GM11168 (cell line): ENCODE measurements around the gene LHCGR.
"Not testable (repeated sequence)": the region's sequence is repeated elsewhere in the genome, so short reads cannot be mapped to it uniquely, and the experiment has no call there.

Experiments used
- in situ Hi-C: fragments of 300-500 bp; cut with MboI; formaldehyde crosslinking; loops from one replicate; pipeline ENCODE4 v1.12.0; 2022; ENCODE audit warnings: low sequenced_read_pairs; ENCODE audit not compliant: unreplicated experiment

Gene LHCGR

GRCh38 chr2:48749291-48750127 is 6.0 kb downstream of the LHCGR start:
- in situ Hi-C loops = no loop called here

DNA sequence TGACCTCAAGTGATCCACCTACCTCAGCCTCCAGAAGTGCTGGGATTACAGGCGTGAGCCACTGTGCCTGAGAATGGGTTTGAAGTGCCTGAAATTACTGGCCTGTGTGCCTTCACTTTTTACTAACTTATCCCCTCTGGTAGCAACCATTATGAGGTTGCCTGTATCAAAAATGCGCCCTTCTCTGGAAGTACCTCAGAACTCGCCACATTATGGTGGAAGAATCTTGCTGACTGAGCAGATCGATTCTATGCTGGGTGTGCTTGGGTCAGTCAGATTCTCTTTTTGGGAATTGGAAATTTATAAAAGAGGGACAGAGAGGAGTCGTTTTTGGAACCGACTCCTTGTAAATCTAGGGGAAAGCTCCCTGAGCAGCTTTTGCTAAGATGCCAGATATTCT is 8.2 kb downstream of the LHCGR start:
- in situ Hi-C loops = no loop called here

- in situ Hi-C loops = not testable (repeated sequence)
Measured at GRCh38 chr2:48739236-48739635, 16.3 kb downstream of the LHCGR start.

- in situ Hi-C loops = no loop called here
Measured at GRCh38 chr2:48738806-48739205, 16.7 kb downstream of the LHCGR start.

- in situ Hi-C loops = no loop called here
Measured at GRCh38 chr2:48736251-48736650, 19.3 kb downstream of the LHCGR start.

- in situ Hi-C loops = no loop called here
Measured at GRCh38 chr2:48734576-48735303, 20.8 kb downstream of the LHCGR start.

DNA sequence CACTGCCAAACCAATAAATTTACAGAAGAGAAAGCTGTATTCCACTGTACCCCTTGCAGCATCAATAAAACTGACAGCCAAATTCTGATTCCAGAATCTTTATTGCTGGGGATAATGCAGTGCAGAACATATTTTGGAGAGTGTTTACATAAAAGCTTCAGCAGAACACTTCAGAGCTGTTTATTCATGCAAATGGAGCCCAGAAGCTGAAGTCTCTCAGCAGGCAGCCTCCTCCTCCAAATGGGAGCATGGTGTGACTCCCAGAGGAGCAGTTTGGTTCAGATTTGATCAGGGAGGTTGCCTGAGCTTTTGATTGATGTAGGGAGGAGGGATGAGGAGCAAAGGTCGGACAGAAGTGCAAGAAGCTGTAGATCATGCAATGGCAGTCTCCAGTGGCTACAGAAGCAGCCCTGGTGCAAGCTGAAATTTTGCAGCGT is 22.4 kb downstream of the LHCGR start:
- in situ Hi-C loops = no loop called here

GRCh38 chr2:48728840-48729239 is 26.7 kb downstream of the LHCGR start:
- in situ Hi-C loops = no loop called here

GRCh38 chr2:48728295-48728694 is 27.2 kb downstream of the LHCGR start:
- in situ Hi-C loops = no loop called here

- in situ Hi-C loops = no loop called here
Measured at GRCh38 chr2:48727560-48727959, 28.0 kb downstream of the LHCGR start.

DNA sequence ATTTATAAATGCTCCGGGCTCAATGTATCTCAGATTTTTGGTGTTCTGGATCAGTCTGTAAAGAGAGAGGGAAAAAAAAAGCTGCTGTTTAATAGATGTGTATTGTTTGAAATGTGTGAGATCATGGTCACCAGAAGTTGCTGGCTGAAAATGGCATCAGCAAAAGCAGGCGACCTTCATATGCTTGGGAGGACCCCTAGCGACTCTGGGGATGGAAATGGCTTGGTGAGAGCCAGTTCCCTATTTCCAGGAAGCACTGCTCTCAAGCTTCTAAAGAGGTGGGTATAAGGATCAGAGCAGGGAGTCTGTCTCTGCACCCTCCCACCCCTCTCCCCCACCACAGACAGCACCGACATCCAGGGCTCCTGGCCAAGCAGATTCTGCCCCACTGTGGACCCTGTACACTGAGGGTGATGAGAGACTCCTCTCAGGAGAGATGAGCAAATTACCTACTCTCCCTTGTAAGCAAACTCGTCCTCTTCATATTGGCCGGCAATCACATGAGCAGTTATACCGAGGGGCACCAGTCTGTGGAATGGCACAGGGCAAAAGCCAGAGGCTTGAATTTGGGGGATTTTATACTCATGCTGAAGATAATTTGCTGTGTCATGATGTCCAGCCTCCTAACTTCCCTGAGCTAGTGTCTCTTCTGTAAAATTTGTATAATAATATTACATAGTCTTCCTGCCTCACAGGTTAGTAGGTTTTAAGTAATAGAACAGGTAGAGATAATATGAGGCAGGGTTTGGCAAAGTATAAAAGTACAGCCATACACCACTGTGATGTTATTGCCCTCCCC is 29.6 kb downstream of the LHCGR start:
- in situ Hi-C loops = no loop called here

DNA sequence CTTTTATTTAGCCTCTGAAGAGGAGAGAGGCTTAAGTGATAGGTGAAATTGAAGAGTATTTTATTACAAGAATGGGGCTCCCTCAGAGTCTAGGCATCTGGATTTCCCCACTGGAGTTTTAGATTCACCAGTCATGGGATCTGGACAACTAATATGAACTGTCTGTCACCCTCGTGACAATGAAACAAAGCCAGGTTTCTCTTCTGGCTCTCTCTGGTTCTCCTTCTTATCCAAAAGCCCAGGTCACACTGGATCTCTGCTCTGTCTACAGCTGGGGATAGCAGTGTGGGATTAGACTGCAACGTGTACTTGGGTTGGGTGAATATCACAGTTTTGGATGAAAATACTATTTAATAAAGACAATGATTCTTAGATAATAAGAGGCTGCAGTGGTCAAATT is 31.2 kb downstream of the LHCGR start:
- in situ Hi-C loops = no loop called here

DNA sequence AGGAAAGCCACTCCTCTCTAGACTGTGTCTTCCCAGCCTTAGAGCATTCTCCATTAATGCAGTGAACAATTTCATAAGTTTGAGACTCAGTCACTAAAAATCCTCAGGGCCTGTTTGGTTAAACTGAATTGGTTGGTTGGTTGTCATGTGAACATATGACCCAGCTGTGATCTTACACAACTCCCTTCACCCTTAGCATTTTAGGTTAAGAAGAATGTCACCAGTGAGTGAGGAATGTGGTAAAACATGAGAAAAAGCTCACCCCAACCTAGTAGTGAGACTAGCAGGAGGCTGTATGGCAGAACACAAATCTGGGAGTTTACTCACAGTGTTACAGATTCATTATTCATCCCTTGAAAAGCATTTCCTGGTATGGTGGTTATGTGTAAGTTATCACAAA is 32.4 kb downstream of the LHCGR start:
- in situ Hi-C loops = no loop called here

GRCh38 chr2:48722391-48722790 is 33.1 kb downstream of the LHCGR start:
- in situ Hi-C loops = no loop called here

DNA sequence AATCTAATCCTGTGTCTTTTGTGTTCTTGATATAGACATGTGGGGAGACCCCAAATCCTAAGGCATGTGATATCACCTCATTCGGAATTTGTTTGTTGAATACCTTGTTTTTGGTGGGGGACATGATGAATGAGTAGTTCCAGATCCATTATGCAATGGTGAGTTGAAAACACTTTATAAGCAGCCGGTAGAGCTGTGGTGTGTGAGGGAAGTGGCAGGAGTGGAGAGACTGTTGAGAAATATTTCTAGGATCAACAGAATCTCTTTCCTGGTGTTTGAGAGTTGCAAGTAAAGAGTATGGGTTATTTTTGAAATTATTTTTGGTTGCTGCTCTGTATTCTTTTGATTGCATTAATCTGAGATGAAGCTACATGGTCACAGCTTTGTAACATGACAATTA is 34.4 kb downstream of the LHCGR start:
- in situ Hi-C loops = no loop called here

DNA sequence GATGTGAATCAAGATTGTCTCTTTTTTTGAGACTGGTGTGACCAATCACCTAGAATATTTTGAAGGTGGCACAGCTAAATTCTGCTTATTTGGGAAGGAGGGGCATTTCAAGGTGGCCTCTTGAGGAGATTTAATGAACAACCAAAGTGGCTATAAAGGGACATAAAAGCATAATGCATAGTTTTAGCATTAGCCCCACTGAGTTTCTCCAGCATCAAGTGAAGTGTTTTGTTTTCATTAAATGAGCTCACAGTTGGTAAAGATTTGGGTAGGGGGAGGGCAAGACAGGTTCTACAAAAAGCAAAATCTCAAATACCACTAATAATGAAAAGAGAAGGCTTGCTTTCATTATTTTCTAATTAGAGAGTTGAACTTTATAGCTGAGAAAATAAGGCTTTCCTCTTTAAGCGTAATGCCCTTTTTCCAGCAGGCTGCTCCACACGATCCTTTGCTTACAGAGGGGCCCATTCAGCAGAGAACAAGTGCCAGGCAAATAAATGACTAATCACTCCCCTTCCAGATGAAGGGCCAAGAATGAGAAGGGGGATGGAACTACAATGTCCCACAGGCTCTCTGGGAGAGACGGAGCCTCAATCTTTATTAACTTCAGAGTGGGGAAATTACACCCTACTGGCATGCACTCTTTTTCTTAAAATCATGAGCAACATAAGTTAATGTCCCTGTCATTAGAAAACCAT is 35.9 kb downstream of the LHCGR start:
- in situ Hi-C loops = no loop called here

DNA sequence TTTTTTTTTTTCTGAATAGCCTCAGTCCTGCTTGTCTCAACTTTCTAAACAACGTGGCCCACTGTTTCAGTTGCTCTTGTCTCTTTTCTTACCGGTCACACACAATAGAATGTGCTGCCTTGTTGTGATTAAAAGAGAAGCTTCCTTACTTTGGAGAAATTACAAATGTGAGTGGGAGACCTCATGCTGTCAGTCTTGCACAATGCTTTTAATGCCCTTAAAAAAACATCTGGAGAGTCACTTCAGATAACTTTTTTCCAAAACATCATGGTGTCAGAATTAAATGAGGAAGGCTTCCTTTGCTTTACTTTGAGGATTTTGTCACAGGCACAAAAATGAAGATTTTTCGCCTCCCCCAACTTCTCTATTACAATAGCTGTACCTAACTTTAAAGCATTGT is 37.7 kb downstream of the LHCGR start:
- in situ Hi-C loops = no loop called here

DNA sequence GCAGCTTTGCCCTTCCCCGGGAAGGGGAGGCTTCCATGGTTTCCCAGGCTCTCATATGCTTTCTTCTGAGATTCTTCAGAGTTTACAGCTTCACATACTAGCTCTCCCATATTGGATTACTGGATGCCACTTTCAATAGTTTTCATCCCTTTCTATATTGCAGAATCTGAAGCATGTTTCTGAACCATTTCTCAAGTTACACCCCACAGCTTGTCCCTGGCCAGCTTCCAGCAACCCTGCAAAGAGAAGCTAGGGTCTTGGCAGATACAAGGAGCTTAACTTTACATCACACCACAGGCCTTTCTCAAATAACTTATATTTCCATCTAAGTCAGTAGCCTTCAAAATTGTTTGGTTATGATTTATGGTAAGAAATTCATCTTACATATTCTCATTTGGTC is 39.6 kb downstream of the LHCGR start:
- in situ Hi-C loops = no loop called here

DNA sequence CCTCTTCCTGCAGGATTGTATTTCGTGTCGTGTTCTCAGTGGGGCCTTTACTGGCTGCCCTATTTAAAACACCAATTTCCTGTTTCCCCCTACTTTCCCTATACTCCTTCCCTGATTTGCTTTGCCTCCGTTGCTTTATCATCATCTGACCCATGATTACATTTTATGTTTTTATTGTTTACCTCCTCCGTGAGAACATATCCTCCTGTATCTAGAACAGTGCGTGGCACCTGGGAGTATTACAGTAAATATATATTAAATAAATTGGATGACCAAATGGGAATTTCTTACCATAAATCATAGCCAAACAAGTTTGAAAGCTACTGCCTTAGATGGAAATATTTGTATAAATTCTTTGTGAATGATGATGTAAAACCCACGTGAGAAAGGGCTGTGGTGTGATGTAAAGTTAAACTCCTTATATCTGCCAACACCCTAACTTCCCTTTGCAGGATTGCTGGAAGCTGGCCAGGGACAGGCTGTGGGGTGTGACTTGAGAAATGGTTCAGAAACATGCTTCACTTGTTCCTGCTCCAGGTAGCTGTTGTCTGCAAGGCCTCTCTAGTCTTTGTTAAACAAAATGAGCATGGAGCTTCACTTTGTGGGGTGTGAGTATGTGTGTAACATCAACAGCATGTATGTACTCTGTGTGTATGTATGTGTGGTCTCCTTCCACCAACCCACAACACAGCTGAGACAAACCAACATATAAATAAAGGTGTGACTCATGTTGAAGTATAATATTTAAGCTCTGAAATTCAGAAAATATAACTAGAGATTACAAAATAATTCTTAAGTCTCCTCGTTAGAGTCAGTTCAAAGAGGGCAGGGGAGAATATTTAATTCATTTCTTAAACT is 40.3 kb downstream of the LHCGR start:
- in situ Hi-C loops = no loop called here
